Transverse colon (tissue), 4 donors: ENCODE data around the gene CERS4.

Experiments used
- CTCF ChIP-seq, 5 experiments: fragments of 200-600 bp in 3 of 5; fragments of 450-650 bp in 2 of 5; sonication (generic) in 3 of 5; IDR thresholded peaks; 1 replicate in 2 of 5; 2 replicates in 3 of 5; pipeline ENCODE4 v1.5.1; 2016 to 2017; ENCODE audit warnings: antibody characterized with exemption in 5 of 5, inconsistent platforms in 3 of 5, mild to moderate bottlenecking in 2 of 5, moderate library complexity in 1 of 5
- POLR2A ChIP-seq: fragments of 450-650 bp; IDR thresholded peaks from one replicate; pipeline ENCODE4 v1.6.1; 2016; ENCODE audit warnings: antibody characterized with exemption, mild to moderate bottlenecking, moderate library complexity
- POLR2AphosphoS5 ChIP-seq, 3 donors: sonication (generic); formaldehyde crosslinking; IDR thresholded peaks; one replicate each; pipeline ENCODE4 v1.6.1; 2016; ENCODE audit warnings: antibody characterized with exemption in 3 of 3

DNA sequence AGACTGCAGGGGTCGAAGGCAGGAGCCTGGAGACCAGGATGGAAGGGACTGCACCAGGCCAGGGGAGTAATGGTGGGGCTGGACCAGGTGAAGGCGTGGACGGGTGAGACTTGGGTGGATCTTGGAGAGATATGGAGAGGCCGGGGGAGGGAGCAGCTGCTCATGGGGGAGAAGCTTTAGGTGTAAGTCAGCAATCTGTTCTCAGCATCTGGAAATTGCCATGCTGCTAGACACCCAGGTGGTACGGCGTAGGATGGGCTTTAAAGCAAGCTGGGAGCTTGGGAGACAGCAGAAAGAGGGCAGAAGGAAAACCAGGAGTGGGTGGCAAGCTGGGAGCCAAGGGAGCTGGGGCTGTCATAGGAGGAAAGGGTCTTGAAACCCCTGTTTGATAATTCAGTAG lies 3.0 kb downstream of the CERS4 start:
- TF ChIP-seq POLR2AphosphoS5 (IDR thresholded peaks at IDR 0.05) (no peak), CTCF (IDR thresholded peaks at IDR 0.05) (no peak), POLR2A (no peak)
